Measurements from ENCODE around the gene TTLL11.

GRCh38 chr9:121987314-121987713 is 105.8 kb downstream of the TTLL11 start:
- no peak for TF ChIP-seq POLR2AphosphoS5 (IDR thresholded peaks at IDR 0.05; ENCODE audit: low read depth)
- no peak for TF ChIP-seq CTCF (conservative IDR thresholded peaks at IDR 0.05; ENCODE audit: low read depth in 2 of 2)
- no peak for TF ChIP-seq REST (IDR thresholded peaks at IDR 0.05; ENCODE audit: unreplicated experiment)
- TF ChIP-seq EZH2 (IDR thresholded peaks at IDR 0.05; ENCODE audit: low read depth, unreplicated experiment) = no peak
- TF ChIP-seq JUNB (IDR thresholded peaks at IDR 0.05; ENCODE audit: unreplicated experiment) = no peak
- no peak for TF ChIP-seq CREB1 (CRISPR knock-in tag; IDR thresholded peaks at IDR 0.05; ENCODE audit: low read depth)
